CD4-positive, alpha-beta T cell (primary cell): ENCODE data around the gene PHKB. TPM values are rescaled to one million over a fixed set of nuclear protein-coding genes. Genes with fewer than 3 reads are reported as not detected.

Source experiments
- ATAC-seq: fragments of 200-7000 bp; cut with Tn5 transposase; one replicate; pipeline ENCODE4 v1.10.0; 2022; ENCODE audit warnings: mild to moderate bottlenecking; ENCODE audit not compliant: poor library complexity
- CTCF ChIA-PET: fragments of 350-600 bp; sonication (Branson Sonifier 250); formaldehyde crosslinking; loops from one replicate; lab custom pipeline; 2021; ENCODE audit warnings: antibody characterized with exemption, inconsistent platforms; lab: Charles Lee
- POLR2A ChIA-PET: fragments of 350-600 bp; sonication (Branson Sonifier 250); formaldehyde crosslinking; loops from one replicate; lab custom pipeline; 2021; ENCODE audit warnings: antibody characterized with exemption, inconsistent platforms; lab: Charles Lee
- DNase-seq, 14 experiments: peaks; one replicate each; pipeline ENCODE4 v3.0.0-alpha.2; 2013 to 2020; ENCODE audit warnings: mixed read lengths in 2 of 14
- H3K27ac ChIP-seq, 2 donors: one replicate each; pipeline versions ENCODE4 v1.5.1 to v1.7.0; 2013; ENCODE audit warnings: low read length in 2 of 2, low read depth in 1 of 2, mild to moderate bottlenecking in 1 of 2
- H3K27me3 ChIP-seq, 2 experiments: 1 replicate in 1 of 2; 2 replicates in 1 of 2; pipeline versions ENCODE4 v1.6.1 to v1.7.0; 2013; ENCODE audit warnings: low read length in 2 of 2, control low read depth in 1 of 2, mild to moderate bottlenecking in 1 of 2, moderate library complexity in 1 of 2; ENCODE audit not compliant: insufficient read depth in 2 of 2, control insufficient read depth in 1 of 2
- H3K36me3 ChIP-seq: one replicate; pipeline ENCODE4 v1.6.1; 2013; ENCODE audit warnings: low read length, control low read depth; ENCODE audit not compliant: insufficient read depth
- H3K4me1 ChIP-seq: one replicate; pipeline ENCODE4 v1.6.1; 2013; ENCODE audit warnings: low read length, control low read depth; ENCODE audit not compliant: insufficient read depth
- H3K4me3 ChIP-seq: one replicate; pipeline ENCODE4 v1.5.1; 2013; ENCODE audit warnings: mild to moderate bottlenecking, low read length, moderate library complexity
- H3K9me3 ChIP-seq, 2 experiments: 1 replicate in 1 of 2; 2 replicates in 1 of 2; pipeline versions ENCODE4 v1.6.1 to v1.7.0; 2013; ENCODE audit warnings: low read length in 2 of 2, mild to moderate bottlenecking in 2 of 2, control low read depth in 1 of 2, moderate library complexity in 1 of 2; ENCODE audit not compliant: control insufficient read depth in 1 of 2, insufficient read depth in 1 of 2
- H3K27ac Mint-ChIP-seq: one replicate; pipeline ENCODE4 v1.8.0; 2020; ENCODE audit warnings: mixed read lengths
- H3K27me3 Mint-ChIP-seq: one replicate; pipeline ENCODE4 v1.8.0; 2021; ENCODE audit warnings: mixed read lengths
- H3K36me3 Mint-ChIP-seq: one replicate; pipeline ENCODE4 v1.8.0; 2021; ENCODE audit warnings: low read depth, mixed read lengths
- H3K4me1 Mint-ChIP-seq: one replicate; pipeline ENCODE4 v1.8.0; 2021; ENCODE audit warnings: low read depth, mixed read lengths
- H3K4me3 Mint-ChIP-seq: one replicate; pipeline ENCODE4 v1.8.0; 2020; ENCODE audit warnings: mild to moderate bottlenecking, mixed read lengths
- H3K9me3 Mint-ChIP-seq: one replicate; pipeline ENCODE4 v1.8.0; 2020; ENCODE audit warnings: mixed read lengths
- intact Hi-C, 2 experiments: fragments of 100-400 bp; cut with DNase I in 1 of 2; cut with micrococcal nuclease in 1 of 2; formaldehyde crosslinking; loops; one replicate each; pipeline versions ENCODE4 v1.15.1 to v1.9.0; 2023 to 2025; cut with DNase I, micrococcal nuclease
- total RNA-seq, 174 experiments: library from RNA in 2 of 174; stranded (reverse) in 2 of 174; gene quantifications; one replicate each; pipeline ENCODE4 v1.2.3 and lab custom pipeline; 2021 to 2026
- TF ChIP-seq, protein P1 (sequence below): fragments of 200-600 bp; IDR thresholded peaks from one replicate; pipeline ENCODE4 v1.8.0; 2022; ENCODE audit warnings: antibody characterized with exemption, mild to moderate bottlenecking

PHKB gene
- total RNA-seq, 2 experiments from 2014 or later, result 28.8 to 31.3 TPM

DNA sequence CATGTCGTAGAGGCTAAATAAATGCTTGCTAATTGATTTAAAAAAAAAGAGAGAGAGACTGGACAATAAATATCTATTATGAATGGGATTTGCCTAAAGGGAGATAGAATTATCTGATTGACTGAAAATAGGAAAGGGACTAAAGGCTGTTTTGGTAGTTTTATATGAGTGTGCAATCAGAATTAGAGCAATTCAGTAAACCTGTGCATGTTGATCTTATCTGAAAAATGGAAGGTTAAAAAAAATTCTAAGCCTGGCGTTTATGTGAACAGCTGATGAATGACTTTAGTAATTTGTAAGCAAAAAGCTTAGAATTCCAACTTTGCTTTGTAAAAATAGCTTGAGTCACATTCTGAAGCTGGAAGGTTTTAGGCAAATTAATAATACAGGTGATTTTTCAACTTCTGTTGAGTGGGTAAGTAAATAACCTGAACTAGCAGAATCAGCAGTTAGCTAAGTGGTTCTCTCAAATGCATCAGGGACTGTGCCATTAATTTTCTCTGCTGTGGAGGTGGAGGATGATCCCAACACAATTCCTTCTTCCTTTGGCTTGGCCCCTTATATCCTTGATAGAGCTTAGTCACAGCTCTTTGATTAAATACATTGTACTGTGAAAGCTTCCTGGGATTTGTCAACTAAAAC lies 254.4 kb downstream of the PHKB start:
- ATAC-seq (no peak), DNase-seq (no peak)
- Mint-ChIP-seq H3K36me3 (no peaks in the 10 kb centered on the region), H3K9me3 (no peaks in the 10 kb centered on the region), H3K27ac (no peak overlapping the region), H3K27me3 (peaks cover 10% of the 10 kb centered on the region), H3K4me3 (no peak overlapping the region), H3K4me1 (no peaks in the 10 kb centered on the region)
- Histone ChIP-seq H3K27me3 (no peaks in the 10 kb centered on the region), H3K36me3 (no peaks in the 10 kb centered on the region), H3K9me3 (no peaks in the 10 kb centered on the region), H3K27ac (no peak overlapping the region), H3K4me1 (no peaks in the 10 kb centered on the region), H3K4me3 (no peak overlapping the region)
- TF ChIP-seq, protein P1, sequence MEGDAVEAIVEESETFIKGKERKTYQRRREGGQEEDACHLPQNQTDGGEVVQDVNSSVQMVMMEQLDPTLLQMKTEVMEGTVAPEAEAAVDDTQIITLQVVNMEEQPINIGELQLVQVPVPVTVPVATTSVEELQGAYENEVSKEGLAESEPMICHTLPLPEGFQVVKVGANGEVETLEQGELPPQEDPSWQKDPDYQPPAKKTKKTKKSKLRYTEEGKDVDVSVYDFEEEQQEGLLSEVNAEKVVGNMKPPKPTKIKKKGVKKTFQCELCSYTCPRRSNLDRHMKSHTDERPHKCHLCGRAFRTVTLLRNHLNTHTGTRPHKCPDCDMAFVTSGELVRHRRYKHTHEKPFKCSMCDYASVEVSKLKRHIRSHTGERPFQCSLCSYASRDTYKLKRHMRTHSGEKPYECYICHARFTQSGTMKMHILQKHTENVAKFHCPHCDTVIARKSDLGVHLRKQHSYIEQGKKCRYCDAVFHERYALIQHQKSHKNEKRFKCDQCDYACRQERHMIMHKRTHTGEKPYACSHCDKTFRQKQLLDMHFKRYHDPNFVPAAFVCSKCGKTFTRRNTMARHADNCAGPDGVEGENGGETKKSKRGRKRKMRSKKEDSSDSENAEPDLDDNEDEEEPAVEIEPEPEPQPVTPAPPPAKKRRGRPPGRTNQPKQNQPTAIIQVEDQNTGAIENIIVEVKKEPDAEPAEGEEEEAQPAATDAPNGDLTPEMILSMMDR, result no peak
- intact Hi-C loops, result no loop called here
- POLR2A ChIA-PET, result no interaction called here
- CTCF ChIA-PET, result no interaction called here

DNA sequence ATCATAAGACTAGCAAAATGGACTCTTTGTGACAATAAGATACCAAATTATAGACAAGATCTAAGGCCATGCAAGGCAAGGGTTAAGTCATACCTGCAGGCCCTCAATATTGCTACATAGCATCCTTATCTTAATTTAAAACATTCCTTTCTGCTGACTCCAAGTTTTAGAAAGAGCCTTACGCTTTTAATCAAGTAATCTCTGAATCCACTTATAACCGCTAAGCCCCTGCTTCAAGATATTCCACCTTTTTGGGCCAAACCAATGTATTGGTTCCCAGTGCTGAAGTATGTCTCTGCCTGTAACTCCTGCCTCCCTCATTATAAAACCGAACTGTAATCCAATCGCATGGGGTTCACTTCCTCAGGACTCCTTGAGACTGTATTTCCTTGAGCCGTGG lies 255.4 kb downstream of the PHKB start:
- TF ChIP-seq, protein P1, result no peak
- Mint-ChIP-seq H3K27me3 (peaks cover 10% of the 10 kb centered on the region), H3K4me1 (no peaks in the 10 kb centered on the region), H3K9me3 (no peaks in the 10 kb centered on the region), H3K36me3 (no peaks in the 10 kb centered on the region), H3K4me3 (no peak overlapping the region), H3K27ac (no peak overlapping the region)
- Histone ChIP-seq H3K4me3 (no peak overlapping the region), H3K27me3 (no peaks in the 10 kb centered on the region), H3K36me3 (no peaks in the 10 kb centered on the region), H3K9me3 (no peaks in the 10 kb centered on the region), H3K27ac (no peak overlapping the region), H3K4me1 (no peaks in the 10 kb centered on the region)
- DNase-seq, result no peak
- ATAC-seq, result no peak
- ChIA-PET CTCF (no interaction called here), POLR2A (no interaction called here)
- intact Hi-C loops, result no loop called here

DNA sequence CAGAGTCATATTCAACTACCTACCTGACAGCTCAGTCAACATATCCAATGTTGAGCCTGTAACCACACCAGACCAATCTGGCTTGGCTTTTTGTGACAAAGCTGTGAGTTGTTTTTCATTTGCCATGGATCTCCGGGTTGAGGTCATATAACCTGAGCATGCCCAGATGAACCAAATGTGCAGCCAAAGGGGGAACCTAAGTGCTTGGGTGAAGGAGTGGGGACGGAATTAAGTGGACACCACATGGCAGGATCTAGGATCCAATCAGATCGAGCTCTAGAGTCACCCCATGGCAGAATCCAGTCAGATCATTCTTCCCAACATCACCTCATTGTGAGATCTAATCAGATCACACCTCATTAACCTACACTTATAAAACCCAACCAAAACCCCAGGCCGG lies 258.6 kb downstream of the PHKB start:
- ChIA-PET POLR2A (no interaction called here), CTCF (interaction anchor here (1.0 kb wide), 1 partner anchor 11 kb away, joined by 3 read pairs; no protein-coding TSS in a partner anchor)
- no peak overlapping the region for H3K27ac ChIP-seq
- Mint-ChIP-seq H3K27me3 (peaks cover 10% of the 10 kb centered on the region), H3K4me1 (no peaks in the 10 kb centered on the region), H3K4me3 (no peak overlapping the region), H3K9me3 (no peaks in the 10 kb centered on the region), H3K36me3 (no peaks in the 10 kb centered on the region), H3K27ac (no peak overlapping the region)
- intact Hi-C loops, result no loop called here
- no peak overlapping the region for H3K4me3 ChIP-seq
- H3K4me1 ChIP-seq, result no peaks in the 10 kb centered on the region
- H3K36me3 ChIP-seq, result no peaks in the 10 kb centered on the region
- DNase-seq (no peak), ATAC-seq (no peak)
- H3K27me3 ChIP-seq, result no peaks in the 10 kb centered on the region
- no peaks in the 10 kb centered on the region for H3K9me3 ChIP-seq
- TF ChIP-seq, protein P1, result no peak
